H9 (cell line): ENCODE results near the gene PASK. TPM values are rescaled to one million over a fixed set of nuclear protein-coding genes. Genes with fewer than 3 reads are reported as not detected.

ENCODE experiments used
- DNase-seq: peaks from one replicate; pipeline ENCODE4 v3.0.0-alpha.2; 2017
- H2AFZ ChIP-seq: one replicate; pipeline ENCODE4 v1.6.1; 2013; ENCODE audit warnings: mild to moderate bottlenecking, low read length, control low read depth, moderate library complexity
- H2AK5ac ChIP-seq: 2 replicates; pipeline ENCODE4 v1.6.1; 2013; ENCODE audit warnings: low read length, control low read depth, mixed read lengths; ENCODE audit not compliant: insufficient read length
- H2BK120ac ChIP-seq: one replicate; pipeline ENCODE4 v1.6.1; 2013; ENCODE audit warnings: low read depth, mild to moderate bottlenecking, low read length, control low read depth, inconsistent platforms; ENCODE audit not compliant: poor library complexity, severe bottlenecking
- H2BK12ac ChIP-seq: 2 replicates; pipeline ENCODE4 v1.6.1; 2013; ENCODE audit warnings: low read length, control low read depth, mixed read lengths, low read depth; ENCODE audit not compliant: insufficient read length
- H2BK15ac ChIP-seq: 2 replicates; pipeline ENCODE4 v1.6.1; 2013; ENCODE audit warnings: low read depth, low read length, control low read depth
- H2BK20ac ChIP-seq: one replicate; pipeline ENCODE4 v1.6.1; 2013; ENCODE audit warnings: low read depth, mild to moderate bottlenecking, low read length, control low read depth, inconsistent platforms; ENCODE audit not compliant: poor library complexity, severe bottlenecking
- H2BK5ac ChIP-seq: 2 replicates; pipeline ENCODE4 v1.6.1; 2013; ENCODE audit warnings: low read length, control low read depth, mixed read lengths; ENCODE audit not compliant: insufficient read length
- H3K14ac ChIP-seq: 2 replicates; pipeline ENCODE4 v1.6.1; 2013; ENCODE audit warnings: low read length, control low read depth; ENCODE audit not compliant: insufficient read depth
- H3K18ac ChIP-seq: 2 replicates; pipeline ENCODE4 v1.6.1; 2013; ENCODE audit warnings: low read depth, mild to moderate bottlenecking, mixed read lengths, low read length, control low read depth; ENCODE audit not compliant: insufficient read length
- H3K23ac ChIP-seq: 2 replicates; pipeline ENCODE4 v1.6.1; 2013; ENCODE audit warnings: low read length, control low read depth, mixed read lengths, low read depth; ENCODE audit not compliant: insufficient read length
- H3K23me2 ChIP-seq: 2 replicates; pipeline ENCODE4 v1.6.1; 2013; ENCODE audit warnings: low read depth, mild to moderate bottlenecking, mixed read lengths, low read length, control low read depth; ENCODE audit not compliant: insufficient read length, poor library complexity, severe bottlenecking
- H3K27ac ChIP-seq: 2 replicates; pipeline ENCODE4 v1.5.1; 2013; ENCODE audit warnings: low read length, control low read depth, mixed read lengths, low read depth; ENCODE audit not compliant: insufficient read length
- H3K27me3 ChIP-seq: 2 replicates; pipeline ENCODE4 v1.6.1; 2013; ENCODE audit warnings: low read length, control low read depth, inconsistent platforms; ENCODE audit not compliant: insufficient read depth
- H3K4ac ChIP-seq: 2 replicates; pipeline ENCODE4 v1.6.1; 2013; ENCODE audit warnings: low read depth, mild to moderate bottlenecking, control low read depth, inconsistent platforms, low read length, moderate library complexity
- H3K4me1 ChIP-seq: 2 replicates; pipeline ENCODE4 v1.6.1; 2013; ENCODE audit warnings: low read length, control low read depth, inconsistent platforms; ENCODE audit not compliant: insufficient read depth
- H3K4me2 ChIP-seq: 2 replicates; pipeline ENCODE4 v1.6.1; 2013; ENCODE audit warnings: low read length, control low read depth, mixed read lengths; ENCODE audit not compliant: insufficient read length, insufficient read depth
- H3K56ac ChIP-seq: 2 replicates; pipeline ENCODE4 v1.6.1; 2013; ENCODE audit warnings: low read depth, mild to moderate bottlenecking, mixed read lengths, low read length, control low read depth; ENCODE audit not compliant: insufficient read length
- H3K79me1 ChIP-seq: 2 replicates; pipeline ENCODE4 v1.6.1; 2013; ENCODE audit warnings: low read depth, mild to moderate bottlenecking, moderate library complexity, low read length, control low read depth, inconsistent platforms; ENCODE audit not compliant: insufficient read depth, poor library complexity, severe bottlenecking
- H3K79me2 ChIP-seq: 2 replicates; pipeline ENCODE4 v1.6.1; 2013; ENCODE audit warnings: low read length, control low read depth, inconsistent platforms; ENCODE audit not compliant: insufficient read depth
- H3K9ac ChIP-seq: 2 replicates; pipeline ENCODE4 v1.6.1; 2013; ENCODE audit warnings: low read length, control low read depth, mixed read lengths; ENCODE audit not compliant: insufficient read length; ENCODE audit errors: extremely low read depth
- H3K9me3 ChIP-seq: one replicate; pipeline ENCODE4 v1.6.1; 2013; ENCODE audit warnings: low read depth, low read length, inconsistent platforms; ENCODE audit not compliant: control insufficient read depth
- H3T11ph ChIP-seq: one replicate; pipeline ENCODE4 v1.6.1; 2013; ENCODE audit warnings: mild to moderate bottlenecking, low read length, control low read depth, inconsistent platforms
- H4K20me1 ChIP-seq: one replicate; pipeline ENCODE4 v1.6.1; 2013; ENCODE audit not compliant: control insufficient read depth, insufficient read length, insufficient read depth
- H4K5ac ChIP-seq: 2 replicates; pipeline ENCODE4 v1.6.1; 2013; ENCODE audit warnings: low read depth, mild to moderate bottlenecking, mixed read lengths, low read length, control low read depth; ENCODE audit not compliant: insufficient read length
- H4K8ac ChIP-seq: replicated peaks from 2 replicates; pipeline ENCODE4 v1.6.1; 2013; ENCODE audit warnings: low read length, control low read depth, mixed read lengths, low read depth; ENCODE audit not compliant: insufficient read length
- H4K91ac ChIP-seq: 2 replicates; pipeline ENCODE4 v1.6.1; 2013; ENCODE audit warnings: low read depth, mild to moderate bottlenecking, moderate library complexity, mixed read lengths, low read length, control low read depth; ENCODE audit not compliant: insufficient read length
- H3K27ac Mint-ChIP-seq, 3 experiments: 2 replicates in 2 of 3; 3 replicates in 1 of 3; pipeline ENCODE4 v1.8.0; 2020 to 2021; ENCODE audit warnings: mixed read lengths in 3 of 3, mild to moderate bottlenecking in 1 of 3, moderate library complexity in 1 of 3
- H3K27me3 Mint-ChIP-seq: 2 replicates; pipeline ENCODE4 v1.8.0; 2021; ENCODE audit warnings: low read depth, mild to moderate bottlenecking, moderate library complexity, mixed read lengths
- H3K36me3 Mint-ChIP-seq, 3 experiments: 2 replicates in 2 of 3; 3 replicates in 1 of 3; pipeline ENCODE4 v1.8.0; 2020 to 2021; ENCODE audit warnings: low read depth in 3 of 3, mixed read lengths in 3 of 3; ENCODE audit not compliant: insufficient read depth in 1 of 3
- H3K4me1 Mint-ChIP-seq, 2 experiments: 2 replicates each; pipeline ENCODE4 v1.8.0; 2020; ENCODE audit warnings: mixed read lengths in 2 of 2
- H3K4me3 Mint-ChIP-seq, 2 experiments: 2 replicates in 1 of 2; 3 replicates in 1 of 2; pipeline ENCODE4 v1.8.0; 2020 to 2021; ENCODE audit warnings: mild to moderate bottlenecking in 2 of 2, mixed read lengths in 2 of 2, moderate library complexity in 1 of 2
- H3K9me3 Mint-ChIP-seq, 2 experiments: 2 replicates in 1 of 2; 3 replicates in 1 of 2; pipeline ENCODE4 v1.8.0; 2020; ENCODE audit warnings: mild to moderate bottlenecking in 2 of 2, mixed read lengths in 2 of 2, moderate library complexity in 1 of 2
- WGBS: extraction: QIAGEN DNeasy Blood & Tissue Kit; methylation state at CpG from one replicate; pipeline ENCODE4 v1.1.7; 2013; ENCODE audit warnings: missing lambda C conversion rate, low lambda C conversion rate, mixed read lengths; ENCODE audit not compliant: insufficient read length; ENCODE audit errors: extremely low coverage; 5-methylcytosine and 5-hydroxymethylcytosine counted together
- total RNA-seq: library from RNA; stranded (reverse); gene quantifications from 2 replicates; pipeline ENCODE4 v1.2.1, GENCODE V29; 2021
- TF ChIP-seq, protein P1 (sequence below): fragments of 200-600 bp; sonication (generic); conservative IDR thresholded peaks from 3 replicates; pipeline ENCODE4 v1.8.0; 2021; ENCODE audit warnings: antibody characterized with exemption, mild to moderate bottlenecking

Gene PASK
- total RNA-seq, 1 experiment from 2014 or later: 68.0 TPM

DNA sequence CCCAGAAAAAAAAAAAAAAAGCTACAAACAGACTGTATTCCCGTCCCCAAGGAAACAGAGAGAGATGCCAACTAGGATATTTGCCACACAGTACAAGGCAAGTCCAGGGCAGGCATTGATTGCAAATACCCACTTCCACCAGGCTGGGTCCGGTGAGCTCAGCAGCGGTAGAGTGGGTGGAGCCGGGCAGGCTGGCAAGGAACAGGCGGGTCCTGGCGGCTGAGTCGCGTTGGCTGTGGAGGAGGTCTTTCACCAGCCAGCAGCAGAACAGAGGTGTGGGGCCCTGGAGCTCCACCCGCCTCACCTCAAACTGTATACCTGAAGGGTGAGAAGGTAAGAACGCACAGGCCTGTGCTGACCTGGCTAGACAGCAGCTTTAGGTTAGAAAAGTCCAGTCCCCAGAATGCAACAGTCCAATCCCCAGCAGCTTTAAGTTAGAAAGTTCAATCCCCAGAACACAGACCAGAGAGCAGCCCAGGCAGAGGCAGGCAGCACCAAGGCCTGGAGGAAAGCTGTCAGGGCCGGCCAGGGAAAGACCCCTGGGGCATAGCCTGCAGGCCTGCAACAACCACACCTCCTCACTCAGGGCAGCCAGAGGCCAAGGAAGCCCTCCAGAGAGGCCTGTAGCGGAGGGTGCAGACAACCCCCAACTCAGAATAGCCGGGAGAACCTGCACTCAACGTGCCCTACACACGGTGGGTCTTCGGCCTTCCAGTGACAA lies 25.3 kb downstream of the PASK start:
- Histone ChIP-seq H3K27ac (no peak overlapping the region), H4K8ac (no peak overlapping the region), H3K4me1 (no peaks in the 10 kb centered on the region), H3K79me2 (no peaks in the 10 kb centered on the region), H2AK5ac (no peak overlapping the region), H2BK20ac (no peak overlapping the region), H2BK12ac (no peak overlapping the region), H3K9me3 (no peaks in the 10 kb centered on the region), H3K56ac (no peak overlapping the region), H3K79me1 (no peaks in the 10 kb centered on the region), H3K4ac (no peak overlapping the region), H3K23me2 (no peaks in the 10 kb centered on the region), H4K5ac (no peak overlapping the region), H2BK15ac (no peak overlapping the region), H3K9ac (no peak overlapping the region), H4K91ac (no peak overlapping the region), H4K20me1 (no peaks in the 10 kb centered on the region), H2AFZ (no peak overlapping the region), H3T11ph (no peak overlapping the region), H2BK5ac (no peak overlapping the region), H2BK120ac (no peak overlapping the region), H3K27me3 (no peaks in the 10 kb centered on the region), H3K4me2 (no peak overlapping the region), H3K23ac (no peak overlapping the region), H3K14ac (no peak overlapping the region), H3K18ac (no peak overlapping the region)
- no CpG with 5 or more reads among the region's 16 CpGs for WGBS
- TF ChIP-seq, protein P1, sequence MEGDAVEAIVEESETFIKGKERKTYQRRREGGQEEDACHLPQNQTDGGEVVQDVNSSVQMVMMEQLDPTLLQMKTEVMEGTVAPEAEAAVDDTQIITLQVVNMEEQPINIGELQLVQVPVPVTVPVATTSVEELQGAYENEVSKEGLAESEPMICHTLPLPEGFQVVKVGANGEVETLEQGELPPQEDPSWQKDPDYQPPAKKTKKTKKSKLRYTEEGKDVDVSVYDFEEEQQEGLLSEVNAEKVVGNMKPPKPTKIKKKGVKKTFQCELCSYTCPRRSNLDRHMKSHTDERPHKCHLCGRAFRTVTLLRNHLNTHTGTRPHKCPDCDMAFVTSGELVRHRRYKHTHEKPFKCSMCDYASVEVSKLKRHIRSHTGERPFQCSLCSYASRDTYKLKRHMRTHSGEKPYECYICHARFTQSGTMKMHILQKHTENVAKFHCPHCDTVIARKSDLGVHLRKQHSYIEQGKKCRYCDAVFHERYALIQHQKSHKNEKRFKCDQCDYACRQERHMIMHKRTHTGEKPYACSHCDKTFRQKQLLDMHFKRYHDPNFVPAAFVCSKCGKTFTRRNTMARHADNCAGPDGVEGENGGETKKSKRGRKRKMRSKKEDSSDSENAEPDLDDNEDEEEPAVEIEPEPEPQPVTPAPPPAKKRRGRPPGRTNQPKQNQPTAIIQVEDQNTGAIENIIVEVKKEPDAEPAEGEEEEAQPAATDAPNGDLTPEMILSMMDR: no peak
- Mint-ChIP-seq H3K4me1 (no peaks in the 10 kb centered on the region), H3K27ac (peak overlapping the region in 1 of 3 experiments; percentile 40; a peak in 1 of 7 replicates), H3K9me3 (no peaks in the 10 kb centered on the region), H3K27me3 (no peaks in the 10 kb centered on the region), H3K4me3 (no peak overlapping the region), H3K36me3 (peaks cover 13 to 50% (median 40%) of the 10 kb centered on the region in 3 experiments; a peak in 6 of 7 replicates)
- no peak for DNase-seq
